Keratinocyte (primary cell): ENCODE results near the gene ASB9.

Experiments used
- CTCF ChIP-seq, 3 experiments: IDR thresholded peaks in 1 of 3; conservative IDR thresholded peaks in 1 of 3; optimal IDR thresholded peaks in 1 of 3; 2 replicates in 2 of 3; 3 replicates in 1 of 3; pipeline versions ENCODE3 to v1.5.1; 2011; ENCODE audit warnings: low read length in 3 of 3, mild to moderate bottlenecking in 3 of 3, moderate library complexity in 2 of 3, control low read depth in 1 of 3, inconsistent platforms in 1 of 3; ENCODE audit not compliant: insufficient read depth in 2 of 3; ENCODE audit errors: extremely low read depth in 1 of 3
- EZH2 ChIP-seq: IDR thresholded peaks from one replicate; pipeline ENCODE4 v1.6.1; 2012; ENCODE audit warnings: inconsistent platforms, mild to moderate bottlenecking, low read length, moderate library complexity

GRCh38 chrX:15214588-15214987 is 55.3 kb downstream of the ASB9 start:
- no peak for TF ChIP-seq CTCF (optimal IDR thresholded peaks at IDR 0.05 in 1 of 3, IDR thresholded peaks at IDR 0.05 in 1 of 3, conservative IDR thresholded peaks at IDR 0.05 in 1 of 3; ENCODE audit: extremely low read depth in 1 of 3, insufficient read depth in 2 of 3, low read length in 3 of 3)
- no peak for TF ChIP-seq EZH2
